GM23338 (cell line): ENCODE data around the gene RAB1B.

Source experiments
- CREB1 ChIP-seq: fragments of 250-450 bp; sonication (Bioruptor Pico); IDR thresholded peaks from 2 replicates; pipeline ENCODE4 v1.5.0; 2020; ENCODE audit warnings: low read depth, mild to moderate bottlenecking, moderate library complexity
- CTCF ChIP-seq, 2 experiments: fragments of 200-600 bp in 1 of 2; sonication (generic) in 1 of 2; conservative IDR thresholded peaks; 2 replicates each; pipeline versions ENCODE4 v1.5.1 to v1.6.1; 2016 to 2017; ENCODE audit warnings: antibody characterized with exemption in 2 of 2, low read depth in 2 of 2, mild to moderate bottlenecking in 2 of 2, moderate library complexity in 1 of 2
- EZH2phosphoT487 ChIP-seq: fragments of 200-600 bp; sonication (generic); IDR thresholded peaks from one replicate; pipeline ENCODE4 v1.8.1; 2018; ENCODE audit warnings: antibody characterized with exemption; ENCODE audit not compliant: unreplicated experiment
- JUNB ChIP-seq: IDR thresholded peaks from one replicate; pipeline ENCODE4 v1.6.1; 2016; ENCODE audit warnings: antibody characterized with exemption; ENCODE audit not compliant: unreplicated experiment
- NANOG ChIP-seq: IDR thresholded peaks from 2 replicates; pipeline ENCODE4 v1.6.1; 2016; ENCODE audit warnings: antibody characterized with exemption, borderline replicate concordance
- POLR2AphosphoS5 ChIP-seq: IDR thresholded peaks from 2 replicates; pipeline ENCODE4 v1.6.1; 2016; ENCODE audit warnings: antibody characterized with exemption, low read depth

- no peak for TF ChIP-seq CTCF (conservative IDR thresholded peaks at IDR 0.05; ENCODE audit: low read depth in 2 of 2)
- no peak for TF ChIP-seq POLR2AphosphoS5
- TF ChIP-seq EZH2phosphoT487, result no peak
- no peak for TF ChIP-seq NANOG
- no peak for TF ChIP-seq JUNB
- no peak for TF ChIP-seq CREB1
Measured at GRCh38 chr11:66314186-66314501, 45.7 kb downstream of the RAB1B start.
